NCI-H2227 (cell line): ENCODE results near the gene KRTAP5-7.
A peak's percentile ranks its signal among the peaks of the same experiment; 100 is the strongest.

Experiments used
- DNase-seq: peaks from one replicate; lab custom pipeline; 2025; ENCODE audit not compliant: unreplicated experiment; lab: John Stamatoyannopoulos, UW

The KRTAP5-7 gene

GRCh38 chr11:71495286-71496230 lies 31.5 kb upstream of the KRTAP5-7 start:
- no peak for DNase-seq

- no peak for DNase-seq
Measured at GRCh38 chr11:71496421-71496820, 30.6 kb upstream of the KRTAP5-7 start.

- no peak for DNase-seq
Measured at GRCh38 chr11:71498091-71498490, 29.0 kb upstream of the KRTAP5-7 start.

- no peak for DNase-seq
Measured at GRCh38 chr11:71499125-71499524, 27.9 kb upstream of the KRTAP5-7 start.

- no peak for DNase-seq
Measured at GRCh38 chr11:71499546-71499945, 27.5 kb upstream of the KRTAP5-7 start.

- DNase-seq = no peak
Measured at GRCh38 chr11:71500601-71501021, 26.5 kb upstream of the KRTAP5-7 start.

GRCh38 chr11:71501071-71501985 lies 25.7 kb upstream of the KRTAP5-7 start:
- DNase-seq = no peak

- no peak for DNase-seq
Measured at GRCh38 chr11:71502026-71502425, 25.0 kb upstream of the KRTAP5-7 start.

- DNase-seq = no peak
Measured at GRCh38 chr11:71502871-71503435, 24.1 kb upstream of the KRTAP5-7 start.

GRCh38 chr11:71504531-71504930 lies 22.5 kb upstream of the KRTAP5-7 start:
- DNase-seq = peak; percentile 5

- DNase-seq = no peak
Measured at GRCh38 chr11:71505001-71505400, 22.1 kb upstream of the KRTAP5-7 start.

- DNase-seq = no peak
Measured at GRCh38 chr11:71505781-71506180, 21.3 kb upstream of the KRTAP5-7 start.

- no peak for DNase-seq
Measured at GRCh38 chr11:71507102-71507501, 20.0 kb upstream of the KRTAP5-7 start.

GRCh38 chr11:71518506-71519471 lies 8.3 kb upstream of the KRTAP5-7 start:
- no peak for DNase-seq

GRCh38 chr11:71519546-71519945 lies 7.5 kb upstream of the KRTAP5-7 start:
- no peak for DNase-seq

GRCh38 chr11:71525188-71525937 lies 1.7 kb upstream of the KRTAP5-7 start:
- no peak for DNase-seq

GRCh38 chr11:71525938-71526495 lies 1.1 kb upstream of the KRTAP5-7 start:
- no peak for DNase-seq

GRCh38 chr11:71527576-71528210 lies 626 bp downstream of the KRTAP5-7 start:
- DNase-seq = no peak

GRCh38 chr11:71530602-71531001 lies 3.5 kb downstream of the KRTAP5-7 start:
- DNase-seq = no peak
